ENCODE data around the gene ANKRA2.

DNA sequence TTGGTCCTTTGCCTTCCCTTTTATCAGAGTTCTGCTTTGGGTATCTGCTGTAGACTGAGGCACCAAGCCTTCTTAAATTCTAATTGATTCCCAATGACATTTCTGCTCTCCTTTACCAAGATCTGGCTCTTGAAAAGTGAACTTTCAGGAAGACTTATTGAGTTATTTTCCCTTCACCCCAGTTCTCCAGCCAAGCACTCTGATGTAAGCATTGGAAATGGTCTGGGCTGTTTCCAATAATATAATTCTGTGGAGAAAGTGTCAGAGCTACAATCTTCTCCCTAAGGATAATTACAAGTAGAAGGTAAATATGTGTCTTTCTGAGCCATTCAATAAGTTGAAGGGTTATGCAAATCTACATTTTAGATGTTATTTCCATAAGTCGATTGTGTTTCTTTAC lies 36.4 kb downstream of the ANKRA2 start:
- TF ChIP-seq, protein P1, sequence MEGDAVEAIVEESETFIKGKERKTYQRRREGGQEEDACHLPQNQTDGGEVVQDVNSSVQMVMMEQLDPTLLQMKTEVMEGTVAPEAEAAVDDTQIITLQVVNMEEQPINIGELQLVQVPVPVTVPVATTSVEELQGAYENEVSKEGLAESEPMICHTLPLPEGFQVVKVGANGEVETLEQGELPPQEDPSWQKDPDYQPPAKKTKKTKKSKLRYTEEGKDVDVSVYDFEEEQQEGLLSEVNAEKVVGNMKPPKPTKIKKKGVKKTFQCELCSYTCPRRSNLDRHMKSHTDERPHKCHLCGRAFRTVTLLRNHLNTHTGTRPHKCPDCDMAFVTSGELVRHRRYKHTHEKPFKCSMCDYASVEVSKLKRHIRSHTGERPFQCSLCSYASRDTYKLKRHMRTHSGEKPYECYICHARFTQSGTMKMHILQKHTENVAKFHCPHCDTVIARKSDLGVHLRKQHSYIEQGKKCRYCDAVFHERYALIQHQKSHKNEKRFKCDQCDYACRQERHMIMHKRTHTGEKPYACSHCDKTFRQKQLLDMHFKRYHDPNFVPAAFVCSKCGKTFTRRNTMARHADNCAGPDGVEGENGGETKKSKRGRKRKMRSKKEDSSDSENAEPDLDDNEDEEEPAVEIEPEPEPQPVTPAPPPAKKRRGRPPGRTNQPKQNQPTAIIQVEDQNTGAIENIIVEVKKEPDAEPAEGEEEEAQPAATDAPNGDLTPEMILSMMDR (IDR thresholded peaks at IDR 0.05; ENCODE audit: low read depth, low read length, poor library complexity, severe bottlenecking) = no peak
- no peak for TF ChIP-seq EZH2phosphoT487 (IDR thresholded peaks at IDR 0.05; ENCODE audit: borderline replicate concordance, low read length)
